NB4 (cell line): Measurements from ENCODE around the gene TP53.

Experiments
- MYC ChIP-seq: IDR thresholded peaks from 2 replicates; pipeline ENCODE4 v1.6.1; 2011; ENCODE audit warnings: low read depth, low read length
- POLR2A ChIP-seq: IDR thresholded peaks from 2 replicates; pipeline ENCODE4 v1.6.1; 2011; ENCODE audit warnings: mild to moderate bottlenecking; ENCODE audit not compliant: insufficient read length; ENCODE audit errors: extremely low read depth

GRCh38 chr17:7706631-7707354 is 19.5 kb upstream of the TP53 start:
- TF ChIP-seq MYC (no peak), POLR2A (no peak)
